Spleen (tissue), 11 donors: ENCODE measurements around the gene SRPK2. TPM values are rescaled to one million over a fixed set of nuclear protein-coding genes. Genes with fewer than 3 reads are reported as not detected.

Experiments
- DNase-seq: peaks from one replicate; pipeline ENCODE4 v3.0.0-alpha.2; 2020
- H3K27ac ChIP-seq, 8 donors: fragments of 200-600 bp; sonication (generic) in 7 of 8; 1 replicate in 4 of 8; 2 replicates in 4 of 8; pipeline versions ENCODE4 v1.5.0 to v1.8.0; 2016 to 2021; ENCODE audit warnings: inconsistent platforms in 4 of 8, mild to moderate bottlenecking in 4 of 8, moderate library complexity in 1 of 8
- H3K27me3 ChIP-seq, 7 donors: fragments of 200-600 bp; sonication (generic) in 6 of 7; replicated peaks in 1 of 7; 1 replicate in 4 of 7; 2 replicates in 3 of 7; pipeline versions ENCODE4 v1.5.0 to v1.8.0; 2016 to 2021; ENCODE audit warnings: inconsistent platforms in 3 of 7, mild to moderate bottlenecking in 1 of 7
- H3K36me3 ChIP-seq, 6 donors: fragments of 200-600 bp; sonication (generic) in 5 of 6; 1 replicate in 4 of 6; 2 replicates in 2 of 6; pipeline versions ENCODE4 v1.5.0 to v1.8.0; 2016 to 2021; ENCODE audit warnings: inconsistent platforms in 2 of 6
- H3K4me1 ChIP-seq, 6 donors: fragments of 200-600 bp; sonication (generic) in 5 of 6; 1 replicate in 3 of 6; 2 replicates in 3 of 6; pipeline versions ENCODE4 v1.5.0 to v1.8.0; 2016 to 2021; ENCODE audit warnings: inconsistent platforms in 3 of 6
- H3K4me3 ChIP-seq, 8 donors: fragments of 200-600 bp; sonication (generic) in 7 of 8; 1 replicate in 4 of 8; 2 replicates in 4 of 8; pipeline versions ENCODE4 v1.5.0 to v1.8.0; 2016 to 2021; ENCODE audit warnings: inconsistent platforms in 4 of 8, mild to moderate bottlenecking in 4 of 8, moderate library complexity in 2 of 8
- H3K9me3 ChIP-seq, 8 donors: fragments of 200-600 bp; sonication (generic) in 7 of 8; 1 replicate in 4 of 8; 2 replicates in 4 of 8; pipeline versions ENCODE4 v1.5.0 to v1.8.0; 2016 to 2021; ENCODE audit warnings: inconsistent platforms in 4 of 8
- CTCF ChIP-seq, 11 experiments: fragments of 200-600 bp in 7 of 11; fragments of 450-650 bp in 4 of 11; sonication (generic) in 4 of 11; IDR thresholded peaks in 8 of 11; conservative IDR thresholded peaks in 3 of 11; 1 replicate in 7 of 11; 2 replicates in 4 of 11; pipeline versions ENCODE4 v1.4.0 to v1.8.0; 2016 to 2021; ENCODE audit warnings: antibody characterized with exemption in 11 of 11, inconsistent platforms in 4 of 11, mild to moderate bottlenecking in 1 of 11
- POLR2A ChIP-seq, 3 donors: fragments of 450-650 bp; IDR thresholded peaks; one replicate each; pipeline ENCODE4 v1.5.1; 2017; ENCODE audit warnings: antibody characterized with exemption in 3 of 3, mild to moderate bottlenecking in 1 of 3
- POLR2AphosphoS5 ChIP-seq, 3 donors: sonication (generic); formaldehyde crosslinking; IDR thresholded peaks; one replicate each; pipeline ENCODE4 v1.5.1; 2017; ENCODE audit warnings: antibody characterized with exemption in 3 of 3
- WGBS, 5 donors: extraction: QIAGEN DNeasy Blood & Tissue Kit in 3 of 5; methylation state at CpG; one replicate each; pipeline versions ENCODE4 v1.1.5 to v1.1.7; 2013 to 2018; 5-methylcytosine and 5-hydroxymethylcytosine counted together
- intact Hi-C: fragments of 100-400 bp; cut with DNase I; formaldehyde crosslinking; loops from one replicate; pipeline ENCODE4 v1.15.0; 2023; ENCODE audit warnings: low total_unique reads
- polyA plus RNA-seq, 3 donors: library from polyadenylated mRNA; stranded (reverse); fragments of 200-250 nt; gene quantifications; one replicate each; pipeline ENCODE4 v1.2.1, GENCODE V29; 2013
- total RNA-seq, 7 donors: library from RNA; depleted of rRNA in 3 of 7; stranded (reverse); fragments of >200 nt in 3 of 7; fragmentation: NEBNext Ultra II Directional in 4 of 7; extraction: Animal tissue kit (Norgen Biotek cat#: 25700) in 4 of 7; gene quantifications; one replicate each; pipeline versions ENCODE4 v1.1.0 to v1.2.1, GENCODE V29; 2016 to 2021
- donor health status: healthy with polysubstance abuse.
- donor health status: DM: no; HTN: no; CAD: no; lungs with moderate emphysema.
- donor health status: DM: no; HTN: no; CAD: no.
- donor health status: Bipolar disorder and iron deficiency.
- donor health status: healthy.
- donor health status: DM: no; HTN: no; CAD: no.
- donor health status: DM: yes; HTN: yes; CAD: no.

Gene SRPK2
- total and polyA plus RNA-seq, 10 donors: 9.6 to 60.3 (median 46.2) TPM

GRCh38 chr7:105185290-105186010 lies 203.3 kb downstream of the SRPK2 start:
- WGBS, 5 donors: 95 to 99% (median 97%) methylated on average over 2 of the region's 2 CpGs
- intact Hi-C loops: no loop called here
- H3K4me1 ChIP-seq: no peaks in the 10 kb centered on the region
- no peaks in the 10 kb centered on the region for H3K27me3 ChIP-seq
- H3K27ac ChIP-seq: no peak overlapping the region
- no peak overlapping the region for H3K4me3 ChIP-seq
- peaks cover 0 to 8% (median 0%) of the 10 kb centered on the region in 6 donors for H3K36me3 ChIP-seq
- H3K9me3 ChIP-seq: peaks cover 0 to 1% (median under 1%) of the 10 kb centered on the region in 8 donors
- DNase-seq: no peak
- no peak for TF ChIP-seq CTCF (IDR thresholded peaks at IDR 0.05 in 8 of 11, conservative IDR thresholded peaks at IDR 0.05 in 3 of 11)
- TF ChIP-seq POLR2A (IDR thresholded peaks at IDR 0.05): no peak
- TF ChIP-seq POLR2AphosphoS5 (IDR thresholded peaks at IDR 0.05): no peak

- peaks cover 0 to 4% (median 0%) of the 10 kb centered on the region in 6 donors for H3K4me1 ChIP-seq
- 93 to 97% (median 96%) methylated on average over 2 of the region's 2 CpGs for WGBS, 5 donors
- H3K36me3 ChIP-seq: no peaks in the 10 kb centered on the region
- H3K27ac ChIP-seq: no peak overlapping the region
- H3K27me3 ChIP-seq: no peaks in the 10 kb centered on the region
- peaks cover 0 to 9% (median 7%) of the 10 kb centered on the region in 8 donors for H3K9me3 ChIP-seq
- TF ChIP-seq POLR2A (IDR thresholded peaks at IDR 0.05): no peak
- no peak for TF ChIP-seq CTCF (IDR thresholded peaks at IDR 0.05 in 8 of 11, conservative IDR thresholded peaks at IDR 0.05 in 3 of 11)
- no peak for TF ChIP-seq POLR2AphosphoS5 (IDR thresholded peaks at IDR 0.05)
- no peak overlapping the region for H3K4me3 ChIP-seq
- intact Hi-C loops: no loop called here
- DNase-seq: no peak
Observed at GRCh38 chr7:105180002-105180401, 208.7 kb downstream of the SRPK2 start.

DNA sequence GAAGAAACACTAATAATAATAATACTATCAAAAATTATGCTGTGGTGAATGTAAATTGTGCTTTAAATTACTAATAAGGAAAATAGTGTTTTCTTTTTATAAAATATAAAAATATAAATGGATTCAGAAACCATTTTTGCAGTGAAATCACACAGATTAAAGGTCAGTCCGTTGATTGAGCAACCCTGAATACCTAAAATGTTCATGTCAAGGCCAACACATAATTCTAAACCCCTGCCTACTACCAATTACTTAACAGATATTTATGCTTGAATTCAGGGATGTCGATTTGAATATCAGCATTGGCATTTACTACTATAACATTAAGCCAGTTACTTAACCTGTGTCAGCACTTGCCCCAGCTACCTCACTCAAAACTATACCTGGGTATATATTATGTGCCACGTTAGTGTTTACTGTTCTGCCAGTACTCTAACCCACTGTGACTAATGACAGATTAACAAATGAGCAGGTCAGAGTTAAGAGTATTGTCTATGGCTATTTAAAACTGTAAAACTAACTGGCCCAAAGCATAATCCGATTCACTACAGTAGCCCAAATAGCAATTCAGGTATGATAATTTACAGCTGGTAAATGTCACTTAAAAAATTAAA lies 209.7 kb downstream of the SRPK2 start:
- Histone ChIP-seq H3K36me3 (no peaks in the 10 kb centered on the region), H3K27me3 (no peaks in the 10 kb centered on the region), H3K27ac (no peak overlapping the region), H3K9me3 (peaks cover 0 to 9% (median 7%) of the 10 kb centered on the region in 8 donors), H3K4me3 (no peak overlapping the region), H3K4me1 (peaks cover 0 to 4% (median 0%) of the 10 kb centered on the region in 6 donors)
- TF ChIP-seq POLR2A (IDR thresholded peaks at IDR 0.05) (no peak), CTCF (IDR thresholded peaks at IDR 0.05 in 8 of 11, conservative IDR thresholded peaks at IDR 0.05 in 3 of 11) (no peak), POLR2AphosphoS5 (IDR thresholded peaks at IDR 0.05) (no peak)
- DNase-seq: no peak
- 83 to 92% (median 90%) methylated on average over 4 of the region's 4 CpGs for WGBS, 5 donors
- intact Hi-C loops: no loop called here

GRCh38 chr7:105178177-105178576 lies 210.5 kb downstream of the SRPK2 start:
- H3K4me1 ChIP-seq: peaks cover 0 to 4% (median 0%) of the 10 kb centered on the region in 6 donors
- intact Hi-C loops: no loop called here
- 72 to 84% (median 77%) methylated on average over 4 of the region's 4 CpGs for WGBS, 5 donors
- no peaks in the 10 kb centered on the region for H3K27me3 ChIP-seq
- TF ChIP-seq POLR2A (IDR thresholded peaks at IDR 0.05) (no peak), POLR2AphosphoS5 (IDR thresholded peaks at IDR 0.05) (no peak), CTCF (IDR thresholded peaks at IDR 0.05 in 8 of 11, conservative IDR thresholded peaks at IDR 0.05 in 3 of 11) (no peak)
- no peak overlapping the region for H3K4me3 ChIP-seq
- no peak overlapping the region for H3K27ac ChIP-seq
- peaks cover 0 to 9% (median 7%) of the 10 kb centered on the region in 8 donors for H3K9me3 ChIP-seq
- DNase-seq: no peak
- no peaks in the 10 kb centered on the region for H3K36me3 ChIP-seq
